HepG2 (cell line): Measurements from ENCODE around the gene SERTAD1. TPM values are rescaled to one million over a fixed set of nuclear protein-coding genes. Genes with fewer than 3 reads are reported as not detected.

ENCODE experiments used
- ARID5B ChIP-seq: IDR thresholded peaks from 2 replicates; pipeline ENCODE4 v1.4.0; 2020; ENCODE audit warnings: mild to moderate bottlenecking, missing genetic modification reagents
- BRCA1 ChIP-seq: sonication (generic); formaldehyde crosslinking; IDR thresholded peaks from 2 replicates; pipeline ENCODE4 v1.4.0; 2020; ENCODE audit warnings: missing genetic modification reagents
- HNF4A ChIP-seq: sonication (generic); formaldehyde crosslinking; IDR thresholded peaks from 2 replicates; pipeline ENCODE4 v1.4.0; 2020; ENCODE audit warnings: missing genetic modification reagents
- JUN ChIP-seq: sonication (generic); formaldehyde crosslinking; IDR thresholded peaks from 2 replicates; pipeline ENCODE4 v1.4.0; 2020; ENCODE audit warnings: mild to moderate bottlenecking, missing genetic modification reagents
- KDM6A ChIP-seq: IDR thresholded peaks from 2 replicates; pipeline ENCODE4 v1.6.1; 2016; ENCODE audit warnings: low read depth
- NFATC3 ChIP-seq: sonication (generic); formaldehyde crosslinking; IDR thresholded peaks from 2 replicates; pipeline ENCODE4 v1.5.1; 2020; ENCODE audit warnings: mild to moderate bottlenecking, missing genetic modification reagents
- PHF8 ChIP-seq: sonication (generic); formaldehyde crosslinking; IDR thresholded peaks from 2 replicates; pipeline ENCODE4 v1.5.0; 2020; ENCODE audit warnings: missing genetic modification reagents
- POGZ ChIP-seq: sonication (generic); formaldehyde crosslinking; IDR thresholded peaks from 2 replicates; pipeline ENCODE4 v1.4.0; 2020; ENCODE audit warnings: mild to moderate bottlenecking, missing genetic modification reagents
- SALL2 ChIP-seq: sonication (generic); formaldehyde crosslinking; IDR thresholded peaks from 2 replicates; pipeline ENCODE4 v1.8.1; 2023; ENCODE audit warnings: mild to moderate bottlenecking, missing genetic modification reagents, inconsistent platforms
- SMARCC2 ChIP-seq: fragments of 450-650 bp; IDR thresholded peaks from 2 replicates; pipeline ENCODE4 v1.6.1; 2017; ENCODE audit warnings: antibody characterized with exemption, mild to moderate bottlenecking
- SSRP1 ChIP-seq: IDR thresholded peaks from 2 replicates; pipeline ENCODE4 v1.6.1; 2016; ENCODE audit warnings: control low read depth
- TSC22D2 ChIP-seq: sonication (generic); formaldehyde crosslinking; IDR thresholded peaks from 2 replicates; pipeline ENCODE4 v1.5.1; 2020; ENCODE audit warnings: missing genetic modification reagents, mild to moderate bottlenecking, borderline replicate concordance
- ZKSCAN8 ChIP-seq: IDR thresholded peaks from 2 replicates; pipeline ENCODE4 v1.6.1; 2016; ENCODE audit warnings: borderline replicate concordance, missing genetic modification reagents, missing compliant biosample characterization
- ZNF30 ChIP-seq: sonication (generic); formaldehyde crosslinking; IDR thresholded peaks from 2 replicates; pipeline ENCODE4 v1.5.0; 2020; ENCODE audit warnings: mild to moderate bottlenecking, missing genetic modification reagents
- ZNF335 ChIP-seq: sonication (generic); formaldehyde crosslinking; IDR thresholded peaks from 2 replicates; pipeline ENCODE4 v1.4.0; 2020; ENCODE audit warnings: missing genetic modification reagents
- ZSCAN31 ChIP-seq: sonication (generic); formaldehyde crosslinking; IDR thresholded peaks from 2 replicates; pipeline ENCODE4 v1.5.0; 2020; ENCODE audit warnings: low read depth, mild to moderate bottlenecking, missing genetic modification reagents
- ZSCAN5A ChIP-seq: sonication (generic); formaldehyde crosslinking; IDR thresholded peaks from 2 replicates; pipeline ENCODE4 v1.8.0; 2022; ENCODE audit warnings: mild to moderate bottlenecking, missing genetic modification reagents, borderline replicate concordance
- polyA plus RNA-seq, 8 experiments: library from polyadenylated mRNA; depleted of rRNA in 3 of 8; stranded (reverse) in 7 of 8; unstranded in 1 of 8; fragments of >200 nt; fragmentation: Illumina TruSeq in 4 of 8; extraction: Trizol in 4 of 8; gene quantifications; 2 replicates each; pipeline versions ENCODE4 v1.2.1 to v1.2.3, GENCODE V29; 2011 to 2016; ENCODE audit warnings: low read depth in 4 of 8, missing spikeins in 1 of 8, mixed read lengths in 1 of 8; ENCODE audit not compliant: insufficient read depth in 1 of 8
- total RNA-seq, 5 experiments: library from RNA; depleted of rRNA; stranded (reverse); fragments of >200 nt; fragmentation: Illumina TruSeq; extraction: Trizol; gene quantifications; 2 replicates each; pipeline ENCODE4 v1.2.3, GENCODE V29; 2016; ENCODE audit warnings: low read depth in 1 of 5
- TF ChIP-seq, protein P1 (sequence below): sonication (generic); formaldehyde crosslinking; IDR thresholded peaks from 2 replicates; pipeline ENCODE4 v1.5.0; 2020; ENCODE audit warnings: missing genetic modification reagents
- TF ChIP-seq, protein P2 (sequence below): fragments of 450-650 bp; IDR thresholded peaks from 2 replicates; pipeline ENCODE4 v1.6.1; 2017
- TF ChIP-seq, protein P3 (sequence below): sonication (generic); formaldehyde crosslinking; IDR thresholded peaks from 2 replicates; pipeline ENCODE4 v1.8.0; 2022; ENCODE audit warnings: missing genetic modification reagents, mild to moderate bottlenecking, moderate library complexity, borderline replicate concordance

The SERTAD1 gene
- total and polyA plus RNA-seq, 2 of the 13 experiments (the other 11 are each of a cell fraction or from before 2014, with no cell fraction given), result 4.3 to 4.5 TPM

GRCh38 chr19:40461669-40462221 is 36.0 kb upstream of the SERTAD1 start (continued):
- TF ChIP-seq ZSCAN5A (CRISPR knock-in tag) (no peak), TSC22D2 (CRISPR knock-in tag) (no peak), ARID5B (CRISPR knock-in tag) (peak; percentile 48), ZKSCAN8 (0 out of 2 replicates have a peak, but pooled peaks have one; percentile 40), SALL2 (CRISPR knock-in tag) (no peak), NFATC3 (CRISPR knock-in tag) (no peak), HNF4A (CRISPR knock-in tag) (peak; percentile 88), ZNF30 (CRISPR knock-in tag) (no peak), POGZ (CRISPR knock-in tag) (0 out of 2 replicates have a peak, but pooled peaks have one; percentile 24), SSRP1 (CRISPR knock-in tag) (no peak), PHF8 (CRISPR knock-in tag) (0 out of 2 replicates have a peak, but pooled peaks have one; percentile 14), BRCA1 (CRISPR knock-in tag) (no peak), KDM6A (CRISPR knock-in tag) (no peak), ZSCAN31 (peak; percentile 37; the same call in 1 of the 2 replicates), ZNF335 (CRISPR knock-in tag) (no peak), SMARCC2 (no peak), JUN (no peak)
- TF ChIP-seq, protein P1, sequence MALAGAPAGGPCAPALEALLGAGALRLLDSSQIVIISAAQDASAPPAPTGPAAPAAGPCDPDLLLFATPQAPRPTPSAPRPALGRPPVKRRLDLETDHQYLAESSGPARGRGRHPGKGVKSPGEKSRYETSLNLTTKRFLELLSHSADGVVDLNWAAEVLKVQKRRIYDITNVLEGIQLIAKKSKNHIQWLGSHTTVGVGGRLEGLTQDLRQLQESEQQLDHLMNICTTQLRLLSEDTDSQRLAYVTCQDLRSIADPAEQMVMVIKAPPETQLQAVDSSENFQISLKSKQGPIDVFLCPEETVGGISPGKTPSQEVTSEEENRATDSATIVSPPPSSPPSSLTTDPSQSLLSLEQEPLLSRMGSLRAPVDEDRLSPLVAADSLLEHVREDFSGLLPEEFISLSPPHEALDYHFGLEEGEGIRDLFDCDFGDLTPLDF (CRISPR knock-in tag), result no peak
- TF ChIP-seq, protein P2, sequence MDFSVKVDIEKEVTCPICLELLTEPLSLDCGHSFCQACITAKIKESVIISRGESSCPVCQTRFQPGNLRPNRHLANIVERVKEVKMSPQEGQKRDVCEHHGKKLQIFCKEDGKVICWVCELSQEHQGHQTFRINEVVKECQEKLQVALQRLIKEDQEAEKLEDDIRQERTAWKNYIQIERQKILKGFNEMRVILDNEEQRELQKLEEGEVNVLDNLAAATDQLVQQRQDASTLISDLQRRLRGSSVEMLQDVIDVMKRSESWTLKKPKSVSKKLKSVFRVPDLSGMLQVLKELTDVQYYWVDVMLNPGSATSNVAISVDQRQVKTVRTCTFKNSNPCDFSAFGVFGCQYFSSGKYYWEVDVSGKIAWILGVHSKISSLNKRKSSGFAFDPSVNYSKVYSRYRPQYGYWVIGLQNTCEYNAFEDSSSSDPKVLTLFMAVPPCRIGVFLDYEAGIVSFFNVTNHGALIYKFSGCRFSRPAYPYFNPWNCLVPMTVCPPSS, result no peak
- TF ChIP-seq, protein P3, sequence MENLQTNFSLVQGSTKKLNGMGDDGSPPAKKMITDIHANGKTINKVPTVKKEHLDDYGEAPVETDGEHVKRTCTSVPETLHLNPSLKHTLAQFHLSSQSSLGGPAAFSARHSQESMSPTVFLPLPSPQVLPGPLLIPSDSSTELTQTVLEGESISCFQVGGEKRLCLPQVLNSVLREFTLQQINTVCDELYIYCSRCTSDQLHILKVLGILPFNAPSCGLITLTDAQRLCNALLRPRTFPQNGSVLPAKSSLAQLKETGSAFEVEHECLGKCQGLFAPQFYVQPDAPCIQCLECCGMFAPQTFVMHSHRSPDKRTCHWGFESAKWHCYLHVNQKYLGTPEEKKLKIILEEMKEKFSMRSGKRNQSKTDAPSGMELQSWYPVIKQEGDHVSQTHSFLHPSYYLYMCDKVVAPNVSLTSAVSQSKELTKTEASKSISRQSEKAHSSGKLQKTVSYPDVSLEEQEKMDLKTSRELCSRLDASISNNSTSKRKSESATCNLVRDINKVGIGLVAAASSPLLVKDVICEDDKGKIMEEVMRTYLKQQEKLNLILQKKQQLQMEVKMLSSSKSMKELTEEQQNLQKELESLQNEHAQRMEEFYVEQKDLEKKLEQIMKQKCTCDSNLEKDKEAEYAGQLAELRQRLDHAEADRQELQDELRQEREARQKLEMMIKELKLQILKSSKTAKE (CRISPR knock-in tag), result no peak
